SK-N-SH treated with all-trans-retinoic acid at 6 μM for 48 hours (cell line): Measurements from ENCODE around the gene NAPB.

ENCODE experiments used
- ARNTL ChIP-seq: fragments of 450-650 bp; formaldehyde crosslinking; IDR thresholded peaks from 2 replicates; pipeline ENCODE4 v1.5.0; 2020; ENCODE audit warnings: low read depth, mild to moderate bottlenecking, moderate library complexity, borderline replicate concordance
- ESRRG ChIP-seq: fragments of 250-450 bp; sonication (Bioruptor Pico); IDR thresholded peaks from 2 replicates; pipeline ENCODE4 v1.6.1; 2021; ENCODE audit warnings: mild to moderate bottlenecking
- PPARA ChIP-seq: fragments of 250-450 bp; sonication (Bioruptor Pico); IDR thresholded peaks from 2 replicates; pipeline ENCODE4 v1.5.0; 2020; ENCODE audit warnings: mild to moderate bottlenecking, borderline replicate concordance
- RARB ChIP-seq: fragments of 250-450 bp; sonication (Bioruptor Pico); IDR thresholded peaks from 2 replicates; pipeline ENCODE4 v1.8.0; 2021; ENCODE audit warnings: mild to moderate bottlenecking, moderate library complexity
- TCF4 ChIP-seq: fragments of 250-450 bp; sonication (Bioruptor Pico); IDR thresholded peaks from 2 replicates; pipeline ENCODE4 v1.8.0; 2021; ENCODE audit warnings: mild to moderate bottlenecking, moderate library complexity, borderline replicate concordance
- TOX ChIP-seq: fragments of 250-450 bp; sonication (Bioruptor Pico); IDR thresholded peaks from 2 replicates; pipeline ENCODE4 v1.8.0; 2021; ENCODE audit warnings: mild to moderate bottlenecking, moderate library complexity, borderline replicate concordance
- ZNF565 ChIP-seq: fragments of 450-650 bp; formaldehyde crosslinking; conservative IDR thresholded peaks from 2 replicates; pipeline ENCODE4 v1.5.0; 2020; ENCODE audit warnings: low read depth, mild to moderate bottlenecking, moderate library complexity
- ZNF8 ChIP-seq: fragments of 450-650 bp; formaldehyde crosslinking; IDR thresholded peaks from 2 replicates; pipeline ENCODE4 v1.5.0; 2020; ENCODE audit warnings: mild to moderate bottlenecking, moderate library complexity
- TF ChIP-seq, protein P1 (sequence below): fragments of 250-450 bp; sonication (Bioruptor Pico); IDR thresholded peaks from 2 replicates; pipeline ENCODE4 v1.5.0; 2020; ENCODE audit warnings: mild to moderate bottlenecking, moderate library complexity
- TF ChIP-seq, protein P2 (sequence below): fragments of 250-450 bp; sonication (Bioruptor Pico); IDR thresholded peaks from 2 replicates; pipeline ENCODE4 v1.8.0; 2020; ENCODE audit warnings: mild to moderate bottlenecking, moderate library complexity, borderline replicate concordance
- TF ChIP-seq, protein P3 (sequence below): fragments of 250-450 bp; sonication (Bioruptor Pico); IDR thresholded peaks from 2 replicates; pipeline ENCODE4 v1.5.1; 2021; ENCODE audit warnings: mild to moderate bottlenecking, moderate library complexity

- TF ChIP-seq PPARA (no peak), ARNTL (CRISPR knock-in tag) (no peak), RARB (CRISPR knock-in tag) (no peak), ZNF8 (CRISPR knock-in tag) (no peak), TCF4 (CRISPR knock-in tag) (no peak), ZNF565 (CRISPR knock-in tag) (no peak), ESRRG (CRISPR knock-in tag) (no peak), TOX (no peak)
- TF ChIP-seq, protein P1, sequence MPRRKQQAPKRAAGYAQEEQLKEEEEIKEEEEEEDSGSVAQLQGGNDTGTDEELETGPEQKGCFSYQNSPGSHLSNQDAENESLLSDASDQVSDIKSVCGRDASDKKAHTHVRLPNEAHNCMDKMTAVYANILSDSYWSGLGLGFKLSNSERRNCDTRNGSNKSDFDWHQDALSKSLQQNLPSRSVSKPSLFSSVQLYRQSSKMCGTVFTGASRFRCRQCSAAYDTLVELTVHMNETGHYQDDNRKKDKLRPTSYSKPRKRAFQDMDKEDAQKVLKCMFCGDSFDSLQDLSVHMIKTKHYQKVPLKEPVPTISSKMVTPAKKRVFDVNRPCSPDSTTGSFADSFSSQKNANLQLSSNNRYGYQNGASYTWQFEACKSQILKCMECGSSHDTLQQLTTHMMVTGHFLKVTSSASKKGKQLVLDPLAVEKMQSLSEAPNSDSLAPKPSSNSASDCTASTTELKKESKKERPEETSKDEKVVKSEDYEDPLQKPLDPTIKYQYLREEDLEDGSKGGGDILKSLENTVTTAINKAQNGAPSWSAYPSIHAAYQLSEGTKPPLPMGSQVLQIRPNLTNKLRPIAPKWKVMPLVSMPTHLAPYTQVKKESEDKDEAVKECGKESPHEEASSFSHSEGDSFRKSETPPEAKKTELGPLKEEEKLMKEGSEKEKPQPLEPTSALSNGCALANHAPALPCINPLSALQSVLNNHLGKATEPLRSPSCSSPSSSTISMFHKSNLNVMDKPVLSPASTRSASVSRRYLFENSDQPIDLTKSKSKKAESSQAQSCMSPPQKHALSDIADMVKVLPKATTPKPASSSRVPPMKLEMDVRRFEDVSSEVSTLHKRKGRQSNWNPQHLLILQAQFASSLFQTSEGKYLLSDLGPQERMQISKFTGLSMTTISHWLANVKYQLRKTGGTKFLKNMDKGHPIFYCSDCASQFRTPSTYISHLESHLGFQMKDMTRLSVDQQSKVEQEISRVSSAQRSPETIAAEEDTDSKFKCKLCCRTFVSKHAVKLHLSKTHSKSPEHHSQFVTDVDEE (CRISPR knock-in tag) = no peak
- TF ChIP-seq, protein P2, sequence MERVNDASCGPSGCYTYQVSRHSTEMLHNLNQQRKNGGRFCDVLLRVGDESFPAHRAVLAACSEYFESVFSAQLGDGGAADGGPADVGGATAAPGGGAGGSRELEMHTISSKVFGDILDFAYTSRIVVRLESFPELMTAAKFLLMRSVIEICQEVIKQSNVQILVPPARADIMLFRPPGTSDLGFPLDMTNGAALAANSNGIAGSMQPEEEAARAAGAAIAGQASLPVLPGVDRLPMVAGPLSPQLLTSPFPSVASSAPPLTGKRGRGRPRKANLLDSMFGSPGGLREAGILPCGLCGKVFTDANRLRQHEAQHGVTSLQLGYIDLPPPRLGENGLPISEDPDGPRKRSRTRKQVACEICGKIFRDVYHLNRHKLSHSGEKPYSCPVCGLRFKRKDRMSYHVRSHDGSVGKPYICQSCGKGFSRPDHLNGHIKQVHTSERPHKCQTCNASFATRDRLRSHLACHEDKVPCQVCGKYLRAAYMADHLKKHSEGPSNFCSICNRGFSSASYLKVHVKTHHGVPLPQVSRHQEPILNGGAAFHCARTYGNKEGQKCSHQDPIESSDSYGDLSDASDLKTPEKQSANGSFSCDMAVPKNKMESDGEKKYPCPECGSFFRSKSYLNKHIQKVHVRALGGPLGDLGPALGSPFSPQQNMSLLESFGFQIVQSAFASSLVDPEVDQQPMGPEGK (CRISPR knock-in tag) = no peak
- TF ChIP-seq, protein P3, sequence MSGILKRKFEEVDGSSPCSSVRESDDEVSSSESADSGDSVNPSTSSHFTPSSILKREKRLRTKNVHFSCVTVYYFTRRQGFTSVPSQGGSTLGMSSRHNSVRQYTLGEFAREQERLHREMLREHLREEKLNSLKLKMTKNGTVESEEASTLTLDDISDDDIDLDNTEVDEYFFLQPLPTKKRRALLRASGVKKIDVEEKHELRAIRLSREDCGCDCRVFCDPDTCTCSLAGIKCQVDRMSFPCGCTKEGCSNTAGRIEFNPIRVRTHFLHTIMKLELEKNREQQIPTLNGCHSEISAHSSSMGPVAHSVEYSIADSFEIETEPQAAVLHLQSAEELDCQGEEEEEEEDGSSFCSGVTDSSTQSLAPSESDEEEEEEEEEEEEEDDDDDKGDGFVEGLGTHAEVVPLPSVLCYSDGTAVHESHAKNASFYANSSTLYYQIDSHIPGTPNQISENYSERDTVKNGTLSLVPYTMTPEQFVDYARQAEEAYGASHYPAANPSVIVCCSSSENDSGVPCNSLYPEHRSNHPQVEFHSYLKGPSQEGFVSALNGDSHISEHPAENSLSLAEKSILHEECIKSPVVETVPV = no peak
Observed at GRCh38 chr20:23346002-23346401, 75.3 kb downstream of the NAPB start.
